GM23338 (cell line): ENCODE data around the gene EVC.

Experiments
- CREB1 ChIP-seq: fragments of 250-450 bp; sonication (Bioruptor Pico); IDR thresholded peaks from 2 replicates; pipeline ENCODE4 v1.5.0; 2020; ENCODE audit warnings: low read depth, mild to moderate bottlenecking, moderate library complexity
- CTCF ChIP-seq, 2 experiments: fragments of 200-600 bp in 1 of 2; sonication (generic) in 1 of 2; conservative IDR thresholded peaks; 2 replicates each; pipeline versions ENCODE4 v1.5.1 to v1.6.1; 2016 to 2017; ENCODE audit warnings: antibody characterized with exemption in 2 of 2, low read depth in 2 of 2, mild to moderate bottlenecking in 2 of 2, moderate library complexity in 1 of 2
- EZH2 ChIP-seq: fragments of 200-600 bp; sonication (generic); IDR thresholded peaks from one replicate; pipeline ENCODE4 v1.8.0; 2017; ENCODE audit warnings: antibody characterized with exemption, mild to moderate bottlenecking, low read depth; ENCODE audit not compliant: unreplicated experiment
- EZH2phosphoT487 ChIP-seq: fragments of 200-600 bp; sonication (generic); IDR thresholded peaks from one replicate; pipeline ENCODE4 v1.8.1; 2018; ENCODE audit warnings: antibody characterized with exemption; ENCODE audit not compliant: unreplicated experiment
- NANOG ChIP-seq: IDR thresholded peaks from 2 replicates; pipeline ENCODE4 v1.6.1; 2016; ENCODE audit warnings: antibody characterized with exemption, borderline replicate concordance
- POLR2AphosphoS5 ChIP-seq: IDR thresholded peaks from 2 replicates; pipeline ENCODE4 v1.6.1; 2016; ENCODE audit warnings: antibody characterized with exemption, low read depth
- REST ChIP-seq: IDR thresholded peaks from one replicate; pipeline ENCODE4 v1.6.1; 2018; ENCODE audit warnings: antibody characterized with exemption; ENCODE audit not compliant: unreplicated experiment

GRCh38 chr4:5662555-5662954 is 48.4 kb upstream of the EVC start:
- no peak for TF ChIP-seq CTCF (conservative IDR thresholded peaks at IDR 0.05; ENCODE audit: low read depth in 2 of 2)
- TF ChIP-seq EZH2 = no peak
- no peak for TF ChIP-seq EZH2phosphoT487
- no peak for TF ChIP-seq NANOG
- TF ChIP-seq CREB1 (CRISPR knock-in tag) = no peak
- TF ChIP-seq REST = no peak
- no peak for TF ChIP-seq POLR2AphosphoS5
